ENCODE data around the gene SYT1.

The SYT1 gene

GRCh38 chr12:79247494-79247893 is 382.9 kb downstream of the SYT1 start:
- DNase-seq: no peak

DNA sequence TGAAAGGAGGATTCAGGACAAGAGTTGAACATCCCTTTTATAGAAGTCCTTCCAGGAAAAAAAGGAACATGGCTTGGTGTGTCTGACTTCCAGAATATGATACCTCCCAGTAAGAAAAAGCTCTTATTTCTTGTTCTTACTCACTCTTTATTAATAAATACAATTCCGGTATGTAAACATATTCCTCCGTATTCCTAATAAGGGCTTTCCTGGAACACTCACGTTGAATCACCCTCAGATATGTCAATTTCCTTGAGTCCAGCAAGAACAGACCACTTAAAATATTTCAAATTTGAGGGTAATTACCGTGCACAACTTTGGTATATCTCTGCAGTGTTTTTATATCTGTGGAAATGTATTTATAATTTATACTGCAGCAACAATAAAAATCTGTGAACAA is 385.6 kb downstream of the SYT1 start:
- DNase-seq: no peak

DNA sequence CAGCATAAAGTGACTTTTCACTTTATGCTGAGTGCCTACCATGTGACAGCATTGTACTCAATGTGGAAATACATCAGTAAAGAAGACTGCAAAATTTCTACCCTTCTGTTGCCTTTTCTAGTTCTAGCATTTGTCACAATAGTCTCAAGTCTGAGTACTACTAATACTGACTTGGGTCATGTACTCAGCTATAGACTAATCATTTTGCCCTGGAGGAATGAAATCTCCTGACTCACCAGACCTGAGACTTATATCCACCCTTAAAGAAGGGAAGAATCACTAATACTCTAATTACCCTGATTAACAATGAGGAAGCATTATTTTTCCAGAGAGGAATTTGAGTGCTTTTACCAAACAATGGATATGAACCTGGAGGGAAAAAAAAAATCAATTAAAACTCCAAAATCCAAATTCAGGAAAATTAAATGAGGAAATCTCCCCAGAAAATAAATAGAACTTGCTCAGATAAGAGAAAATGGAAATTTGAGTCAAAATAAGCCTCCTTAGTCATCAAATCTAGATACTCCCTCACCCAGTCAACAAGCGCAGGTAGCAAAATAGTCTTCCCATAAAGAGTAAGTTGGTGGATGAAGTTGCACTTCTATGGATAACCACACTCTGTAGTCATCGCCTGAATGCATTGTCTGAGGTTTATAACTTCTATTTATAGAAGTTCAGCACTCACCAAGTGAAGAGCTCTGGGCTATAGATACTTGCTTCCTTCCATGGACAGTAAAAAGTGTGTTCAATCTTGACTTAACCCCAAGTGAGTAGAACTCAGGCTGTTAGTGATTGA is 386.6 kb downstream of the SYT1 start:
- DNase-seq: no peak

DNA sequence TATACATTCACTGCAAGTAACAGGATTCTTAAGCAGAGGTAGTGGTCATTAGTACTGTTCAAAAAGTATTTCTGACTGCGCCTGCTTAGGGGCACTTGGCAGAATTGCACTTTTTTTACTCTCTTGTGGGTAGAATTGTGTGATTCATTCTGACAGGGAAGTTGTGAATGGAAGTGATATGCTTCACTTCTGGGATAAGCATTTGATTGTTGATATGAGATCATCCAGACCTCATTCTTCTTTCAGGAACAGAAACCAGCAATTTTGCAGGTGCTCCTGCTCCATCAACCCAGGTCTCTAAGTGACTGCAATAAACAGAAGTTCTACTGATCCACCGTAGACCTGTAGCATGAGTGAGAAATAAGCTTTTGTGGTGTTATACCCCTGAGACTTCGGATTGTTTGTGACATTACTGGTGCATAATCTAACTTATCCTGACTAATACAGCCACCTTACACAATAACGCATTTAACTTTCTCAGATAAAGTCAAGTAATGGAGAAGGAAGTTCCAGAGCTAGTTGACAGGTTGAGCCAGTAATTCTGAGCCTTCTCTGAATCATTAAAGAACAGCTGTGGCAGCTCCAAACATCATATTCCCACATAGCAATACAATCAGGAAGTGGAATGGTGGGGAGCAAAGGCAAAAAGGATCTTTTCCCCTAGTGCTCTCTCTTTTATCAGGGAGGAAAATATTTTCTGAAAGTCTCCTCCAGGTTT is 387.9 kb downstream of the SYT1 start:
- no peak for DNase-seq

- no peak for DNase-seq
Observed at GRCh38 chr12:79255288-79255687, 390.7 kb downstream of the SYT1 start.

DNA sequence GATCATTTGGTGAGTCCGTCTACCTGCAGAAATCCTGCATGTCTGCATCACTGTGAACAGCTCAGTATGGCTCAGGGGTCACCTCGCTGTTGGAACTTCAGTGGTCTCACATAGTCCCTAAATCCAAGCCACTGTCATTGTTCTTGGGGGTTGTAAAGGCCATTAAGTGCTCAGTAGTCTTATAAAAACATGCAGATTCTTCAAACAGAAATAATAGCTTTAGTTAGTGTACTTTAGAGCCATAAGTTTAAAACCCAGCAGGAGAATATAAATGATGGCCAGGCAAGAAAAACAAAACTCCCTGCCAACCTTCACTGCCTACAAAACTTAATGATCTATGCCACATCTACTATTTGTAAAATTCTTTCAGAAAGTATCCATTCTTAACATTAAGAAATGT is 396.3 kb downstream of the SYT1 start:
- no peak for DNase-seq

DNA sequence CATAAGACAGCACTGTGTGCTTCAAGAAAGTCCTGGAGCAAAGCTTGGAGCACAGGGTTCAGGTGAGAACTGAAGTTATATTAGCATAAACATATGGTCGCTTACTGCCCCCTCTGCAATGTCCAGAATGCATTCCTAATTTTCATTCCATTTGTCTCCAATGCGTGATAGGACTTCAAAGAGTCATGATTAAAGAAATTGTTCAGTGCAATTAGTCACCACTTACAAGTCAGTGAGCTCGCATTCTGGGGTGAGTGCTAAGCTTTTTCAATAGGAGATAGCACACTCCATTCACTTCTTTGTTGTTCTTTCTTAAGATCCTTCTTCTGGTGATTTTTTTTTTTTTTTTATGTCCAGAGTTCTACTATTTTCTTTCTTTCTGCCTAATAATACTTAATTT is 398.4 kb downstream of the SYT1 start:
- DNase-seq: no peak

DNA sequence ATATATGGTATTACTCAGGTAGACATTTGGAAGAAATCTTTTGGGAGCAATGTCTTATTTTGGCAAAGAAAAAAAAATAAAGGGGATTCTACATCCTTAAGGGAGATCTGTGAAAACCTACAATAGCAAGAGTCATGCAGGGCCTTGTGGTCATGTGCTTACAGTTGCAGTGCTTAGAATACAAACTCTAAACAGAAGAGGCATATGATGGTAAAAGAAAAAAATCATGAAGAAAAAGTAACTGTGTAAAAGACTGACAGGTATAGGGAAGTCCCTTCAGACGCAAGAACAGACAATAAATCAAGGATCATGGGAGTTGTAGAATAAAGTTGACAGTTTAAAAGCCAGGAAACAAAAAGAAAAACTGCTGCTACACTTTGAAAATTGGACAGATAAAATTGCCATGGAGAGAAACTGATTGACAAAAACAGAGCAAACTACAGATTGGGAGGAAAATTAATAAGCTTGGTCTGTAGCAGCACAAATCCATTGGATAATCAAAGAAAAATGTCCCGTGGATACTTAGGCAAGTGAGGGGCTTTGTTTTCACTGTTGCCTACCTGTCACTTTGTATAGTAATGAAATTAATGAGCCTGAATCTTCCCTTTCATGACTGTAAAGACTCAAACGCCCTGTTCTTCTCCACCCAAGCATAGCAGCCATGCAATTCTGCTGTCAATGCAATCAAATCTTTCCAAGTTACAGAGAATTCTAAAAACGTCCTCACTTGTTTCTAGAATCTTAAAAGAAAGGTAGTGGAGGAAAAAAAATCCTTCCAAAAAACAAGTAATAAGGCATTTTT is 402.0 kb downstream of the SYT1 start:
- DNase-seq: no peak

- no peak for DNase-seq
Observed at GRCh38 chr12:79267580-79267979, 403.0 kb downstream of the SYT1 start.

DNA sequence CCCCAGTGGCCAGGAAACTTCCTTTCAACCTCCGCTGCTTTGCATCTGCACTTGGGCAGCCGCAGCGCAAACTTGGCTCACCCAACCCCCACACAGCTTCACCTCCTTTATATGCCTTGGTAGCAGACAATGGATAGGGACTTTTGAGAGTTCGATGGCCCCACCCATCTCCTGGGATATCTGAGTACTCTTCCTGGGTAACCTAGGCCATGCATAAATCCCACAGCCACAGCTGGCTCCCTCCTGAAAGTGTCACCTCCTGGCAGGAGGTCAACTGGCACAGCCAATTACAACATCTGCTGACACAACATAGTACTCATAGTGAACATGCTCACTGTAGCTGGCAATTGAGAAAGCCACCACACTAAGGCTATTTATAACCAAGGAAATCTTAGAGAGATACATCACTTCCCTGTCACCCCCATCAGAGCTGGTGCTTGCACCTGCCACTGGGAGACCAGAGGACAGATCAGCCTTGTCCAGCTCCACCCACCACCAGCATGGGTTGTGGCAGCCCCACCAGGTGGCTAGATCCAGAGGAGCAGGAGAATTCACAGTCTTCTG is 410.0 kb downstream of the SYT1 start:
- no peak for DNase-seq

DNA sequence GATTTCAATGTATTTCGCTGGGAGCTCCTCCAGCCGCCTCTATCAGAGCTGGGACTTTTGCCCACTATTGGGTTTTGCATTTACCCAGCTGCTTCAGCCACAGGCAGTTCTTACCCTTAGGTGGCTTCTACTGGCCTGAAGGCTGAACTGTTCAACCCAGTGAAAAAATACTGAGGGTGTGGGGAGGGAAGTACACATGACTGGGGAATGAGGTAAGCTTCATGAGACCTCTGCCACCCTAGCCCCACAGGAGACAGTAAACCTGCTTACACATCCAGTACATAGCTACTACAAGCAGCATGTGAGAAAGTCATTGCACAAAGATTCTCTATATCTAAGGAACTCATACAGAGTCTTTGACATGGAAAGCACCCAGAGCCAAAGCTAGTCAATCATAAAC is 411.1 kb downstream of the SYT1 start:
- no peak for DNase-seq

- no peak for DNase-seq
Observed at GRCh38 chr12:79283364-79283763, 418.8 kb downstream of the SYT1 start.

DNA sequence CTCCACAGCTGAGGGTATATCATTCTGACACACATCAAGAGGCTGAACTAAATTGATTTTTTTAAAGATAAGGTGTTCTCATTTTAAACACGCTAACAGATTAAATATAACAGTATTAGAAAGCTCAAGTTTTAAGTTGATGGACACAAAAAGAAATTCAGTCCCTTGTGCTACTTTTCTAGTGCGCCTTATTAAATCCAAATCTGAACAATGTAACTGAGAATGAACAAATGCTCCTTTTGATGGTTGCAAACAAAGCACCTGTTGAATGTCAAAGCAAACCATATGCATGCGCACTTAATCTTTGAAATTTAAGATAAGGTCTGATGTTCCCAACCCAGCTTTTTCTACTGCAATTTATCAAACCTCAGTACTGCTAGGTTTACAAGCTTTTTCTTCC is 424.3 kb downstream of the SYT1 start:
- DNase-seq: no peak

GRCh38 chr12:79291711-79292110 is 427.1 kb downstream of the SYT1 start:
- no peak for DNase-seq

GRCh38 chr12:79294590-79294989 is 430.0 kb downstream of the SYT1 start:
- no peak for DNase-seq

GRCh38 chr12:79295572-79295971 is 431.0 kb downstream of the SYT1 start:
- DNase-seq: no peak

- no peak for DNase-seq
Observed at GRCh38 chr12:79296133-79296532, 431.6 kb downstream of the SYT1 start.

DNA sequence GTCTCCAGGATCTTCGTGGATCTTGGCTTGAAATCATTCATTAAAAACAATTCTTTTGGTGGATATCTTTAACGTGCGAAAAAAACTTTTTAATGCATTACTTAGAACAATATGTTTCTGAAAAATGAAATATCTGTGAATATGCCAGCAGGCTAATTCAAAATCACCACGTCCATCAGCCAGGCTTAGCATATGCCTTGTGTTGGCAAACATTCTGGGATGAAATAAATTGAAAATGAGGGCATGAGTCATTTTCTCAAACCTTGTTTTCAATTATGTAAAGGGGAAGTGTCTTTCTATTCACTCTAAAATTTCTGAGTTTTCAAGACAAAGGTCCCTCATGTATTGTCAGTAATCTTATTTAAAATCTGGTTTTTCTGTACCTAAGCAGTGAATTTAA is 432.3 kb downstream of the SYT1 start:
- no peak for DNase-seq

- DNase-seq: no peak
Observed at GRCh38 chr12:79298506-79298905, 433.9 kb downstream of the SYT1 start.

GRCh38 chr12:79299447-79300198 is 435.0 kb downstream of the SYT1 start:
- DNase-seq: no peak

- no peak for DNase-seq
Observed at GRCh38 chr12:79300199-79300568, 435.6 kb downstream of the SYT1 start.

DNA sequence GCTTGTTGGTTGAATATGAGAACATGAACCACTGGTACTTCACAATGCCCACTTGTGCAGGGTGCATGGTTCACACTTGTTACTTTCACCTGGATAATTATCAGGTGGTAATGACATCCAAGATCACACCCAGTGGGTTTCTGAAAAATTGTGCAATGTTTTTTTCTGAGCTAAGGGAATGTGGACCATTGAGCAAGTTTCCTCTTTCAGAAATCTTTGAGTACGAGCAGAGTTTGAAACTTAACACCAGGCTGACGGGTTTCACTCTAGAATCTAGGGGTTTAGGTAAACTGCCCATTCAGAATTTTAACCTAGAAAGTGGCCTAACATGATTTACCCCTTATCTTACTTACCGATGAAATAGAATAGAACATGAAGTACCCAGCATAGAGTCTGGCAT is 436.6 kb downstream of the SYT1 start:
- no peak for DNase-seq
